ENCODE measurements around the gene LMX1A.

LMX1A gene

GRCh38 chr1:165367375-165367993 is 11.0 kb upstream of the LMX1A start:
- DNase-seq, result peak; percentile 65

GRCh38 chr1:165365341-165365740 is 8.8 kb upstream of the LMX1A start:
- no peak for DNase-seq

GRCh38 chr1:165364568-165365133 is 8.1 kb upstream of the LMX1A start:
- DNase-seq, result peak; percentile 26

DNA sequence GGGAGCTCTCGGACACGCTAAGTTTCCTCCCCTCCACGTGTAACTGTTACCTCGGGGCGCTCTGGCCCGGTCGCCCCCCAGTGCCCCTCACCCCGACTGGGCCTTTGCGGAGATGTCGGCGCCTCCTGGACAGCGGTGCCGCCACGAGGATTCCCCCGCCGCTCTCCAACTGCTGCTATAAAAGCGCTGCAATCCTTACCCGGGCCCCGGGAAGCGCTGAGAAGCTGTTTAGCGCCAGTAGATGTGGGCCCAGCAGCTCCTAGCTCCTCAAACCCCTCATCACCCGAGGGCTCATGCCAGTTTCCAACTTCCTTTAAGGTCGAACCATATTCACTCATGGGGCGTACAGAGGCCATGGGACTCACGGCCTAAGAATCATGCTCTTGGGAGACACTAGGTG is 361 bp upstream of the LMX1A start:
- no peak for DNase-seq

GRCh38 chr1:165355139-165355976 is 1.2 kb downstream of the LMX1A start:
- DNase-seq, result no peak

- no peak for DNase-seq
These were observed 1.8 kb downstream of the LMX1A start for GRCh38 chr1:165354739-165355138.

GRCh38 chr1:165353731-165354671 is 2.5 kb downstream of the LMX1A start:
- no peak for DNase-seq

- DNase-seq, result no peak
These were observed 3.8 kb downstream of the LMX1A start for GRCh38 chr1:165352442-165353293.

DNA sequence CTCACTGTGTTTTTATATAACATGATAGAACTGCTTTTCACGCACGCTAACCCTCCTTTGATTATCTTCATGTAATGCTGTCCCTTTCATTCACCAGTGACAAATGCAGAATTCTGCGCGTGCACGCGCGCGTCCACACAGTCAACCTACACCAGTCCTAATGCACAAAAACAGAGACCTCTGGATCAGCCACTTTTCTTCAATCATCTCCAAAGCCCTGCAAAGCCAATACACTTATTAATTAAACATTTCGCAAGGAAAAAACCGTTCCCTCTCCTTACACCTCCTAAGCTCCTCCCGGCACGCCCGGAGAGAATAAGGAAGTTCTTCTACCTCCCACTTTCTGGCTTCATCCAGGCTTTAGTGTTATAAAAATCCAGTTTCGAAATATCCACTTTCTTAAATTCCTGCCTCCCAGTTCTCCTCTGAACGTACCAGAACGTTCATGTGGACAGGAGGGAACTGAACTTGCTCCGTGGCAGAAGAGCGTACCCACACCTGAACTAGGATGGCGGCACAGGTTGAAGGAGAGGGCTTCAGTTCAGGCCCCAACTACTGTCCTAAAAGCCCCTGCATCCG is 4.6 kb downstream of the LMX1A start:
- no peak for DNase-seq

DNA sequence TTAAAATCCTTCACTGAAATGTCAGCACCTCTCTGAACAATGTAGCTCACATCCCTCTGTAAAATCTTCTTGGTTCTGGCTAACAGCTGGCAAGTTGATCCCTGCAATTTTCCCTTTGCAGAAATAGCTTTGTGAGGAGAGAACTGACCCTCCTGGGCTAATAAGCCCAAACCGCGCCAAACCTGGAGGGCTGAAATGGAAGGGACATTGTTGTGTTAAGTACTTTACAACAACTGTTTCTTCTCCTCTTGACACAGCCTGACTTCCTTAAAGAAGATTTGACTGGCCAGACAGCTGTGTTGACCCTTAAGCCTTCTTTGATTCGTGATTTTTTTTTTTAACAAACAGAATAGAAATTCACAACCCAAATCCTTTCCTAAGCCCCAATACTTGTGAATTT is 5.7 kb downstream of the LMX1A start:
- DNase-seq, result no peak

- no peak for DNase-seq
These were observed 11.0 kb downstream of the LMX1A start for GRCh38 chr1:165345502-165345901.

- no peak for DNase-seq
These were observed 11.8 kb downstream of the LMX1A start for GRCh38 chr1:165344736-165345135.

- no peak for DNase-seq
These were observed 12.3 kb downstream of the LMX1A start for GRCh38 chr1:165344198-165344597.

DNA sequence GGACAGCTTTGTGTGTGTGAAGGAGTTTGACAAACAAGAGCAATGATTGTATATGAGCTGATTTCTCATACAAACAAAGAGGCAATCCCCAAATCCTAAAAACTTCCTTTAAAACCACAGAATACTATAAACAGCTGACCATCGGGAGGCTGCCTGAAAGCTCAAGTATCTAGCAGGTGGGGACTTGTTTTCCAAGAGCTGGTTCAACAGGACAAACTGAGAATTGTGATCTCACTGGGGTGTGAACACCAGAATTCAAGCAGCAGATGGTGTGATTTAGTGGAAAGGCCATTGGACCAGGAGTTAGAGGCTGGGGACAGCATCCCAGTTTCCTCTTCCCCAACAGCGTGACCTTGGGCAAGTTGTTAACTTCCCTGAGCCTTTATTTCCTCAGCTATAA is 13.9 kb downstream of the LMX1A start:
- DNase-seq, result no peak

DNA sequence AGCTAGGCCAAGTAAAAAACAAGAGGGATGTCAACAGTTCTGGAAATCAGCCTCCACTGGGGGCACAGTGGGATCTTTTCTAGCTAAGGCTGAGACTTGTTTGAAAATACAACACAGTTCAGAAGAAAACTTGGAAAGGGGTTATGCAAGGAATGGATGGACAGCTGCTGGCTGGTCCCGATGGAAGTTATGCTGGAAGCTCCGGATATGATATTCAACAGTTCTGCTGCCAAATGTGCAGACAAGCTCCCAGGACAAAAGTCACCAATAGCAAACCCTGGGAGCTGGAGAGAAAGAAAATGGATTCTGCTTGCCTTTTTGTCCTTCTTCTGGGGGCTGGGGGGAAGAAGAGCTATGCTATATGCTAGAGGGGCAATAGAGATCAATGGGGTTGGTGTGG is 14.3 kb downstream of the LMX1A start:
- DNase-seq, result no peak

- DNase-seq, result no peak
These were observed 17.4 kb downstream of the LMX1A start for GRCh38 chr1:165339164-165339563.

DNA sequence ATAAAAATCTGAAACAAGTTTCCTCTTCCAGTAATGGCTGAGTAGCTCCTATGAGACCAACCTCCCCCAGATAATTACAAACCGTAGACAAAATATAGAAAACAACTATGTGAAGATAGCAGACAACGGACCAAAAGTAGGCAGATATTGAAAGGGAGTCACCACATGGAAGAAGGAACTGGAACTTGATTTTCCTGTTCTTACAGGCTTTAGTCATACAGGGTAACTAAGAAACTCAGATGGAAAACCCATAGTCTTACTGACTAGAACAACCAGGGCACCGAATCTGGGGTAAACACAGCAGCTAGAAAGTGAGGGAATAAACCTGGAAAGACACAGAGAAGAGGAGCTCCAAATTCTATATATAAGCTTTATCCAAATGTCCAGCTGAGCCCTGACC is 26.0 kb downstream of the LMX1A start:
- DNase-seq, result no peak

GRCh38 chr1:165329104-165329503 is 27.4 kb downstream of the LMX1A start:
- no peak for DNase-seq

- no peak for DNase-seq
These were observed 28.4 kb downstream of the LMX1A start for GRCh38 chr1:165328136-165328535.

GRCh38 chr1:165327538-165327937 is 29.0 kb downstream of the LMX1A start:
- DNase-seq, result no peak

- no peak for DNase-seq
These were observed 30.9 kb downstream of the LMX1A start for GRCh38 chr1:165325460-165326203.

Data from fibroblast of skin of scalp (primary cell).